CD4-positive, alpha-beta T cell treated with Interleukin-17A for 1 hour (primary cell): ENCODE results near the gene SEMA3A.
"Not testable (repeated sequence)": the region's sequence is repeated elsewhere in the genome, so short reads cannot be mapped to it uniquely, and the experiment has no call there.

ENCODE experiments used
- DNase-seq: peaks from one replicate; pipeline ENCODE4 v3.0.0-alpha.2; 2020

SEMA3A gene

DNA sequence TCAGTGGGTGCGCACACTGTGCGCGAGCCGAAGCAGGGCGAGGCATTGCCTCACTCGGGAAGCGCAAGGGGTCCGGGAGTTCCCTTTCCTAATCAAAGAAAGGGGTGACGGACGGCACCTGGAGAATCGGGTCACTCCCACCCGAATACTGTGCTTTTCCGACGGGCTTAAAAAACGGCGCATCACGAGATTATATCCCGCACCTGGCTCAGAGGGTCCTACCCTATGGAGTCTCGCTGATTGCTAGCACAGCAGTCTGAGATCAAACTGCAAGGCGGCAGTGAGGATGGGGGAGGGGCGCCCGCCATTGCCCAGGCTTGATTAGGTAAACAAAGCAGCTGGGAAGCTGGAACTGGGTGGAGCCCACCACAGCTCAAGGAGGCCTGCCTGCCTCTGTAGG, 44.2 kb downstream of the SEMA3A start:
- not testable (repeated sequence) for DNase-seq

DNA sequence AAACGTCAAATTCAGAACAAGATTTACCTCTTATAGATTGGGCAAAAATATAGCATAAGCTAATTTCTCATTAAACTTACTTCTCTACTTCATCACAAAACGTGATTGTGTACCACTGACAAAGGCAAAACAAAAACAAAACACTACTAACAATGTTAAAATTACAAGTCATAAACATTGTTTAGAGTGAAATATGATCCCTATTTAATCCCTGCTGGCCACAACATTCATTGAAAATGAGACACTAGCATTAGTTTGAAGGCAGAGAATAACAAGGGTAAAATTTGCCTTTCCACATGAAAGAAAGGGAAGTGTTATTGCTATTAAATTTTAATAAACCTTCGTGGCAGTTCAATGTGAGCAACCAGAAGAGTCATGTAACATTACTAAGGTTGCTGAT, 45.0 kb downstream of the SEMA3A start:
- DNase-seq = no peak

DNA sequence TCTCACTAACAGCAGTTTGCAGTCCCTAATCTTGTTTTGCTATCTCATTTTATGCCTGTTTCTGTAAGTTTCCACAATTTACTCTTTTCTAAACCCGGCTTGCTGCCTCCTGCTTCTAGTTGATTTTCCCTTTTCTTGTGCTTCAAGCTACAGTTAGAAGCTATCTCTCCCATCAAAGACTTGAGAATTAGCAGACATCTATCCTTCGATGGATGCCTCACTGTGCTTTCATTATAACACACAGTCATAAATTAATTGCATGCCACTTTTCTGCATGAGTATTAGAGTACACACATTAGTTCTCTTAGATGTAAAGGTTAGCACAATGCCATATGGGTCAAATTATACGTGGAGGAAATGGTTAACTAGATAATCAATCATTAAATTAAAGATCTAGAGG, 48.7 kb downstream of the SEMA3A start:
- no peak for DNase-seq

DNA sequence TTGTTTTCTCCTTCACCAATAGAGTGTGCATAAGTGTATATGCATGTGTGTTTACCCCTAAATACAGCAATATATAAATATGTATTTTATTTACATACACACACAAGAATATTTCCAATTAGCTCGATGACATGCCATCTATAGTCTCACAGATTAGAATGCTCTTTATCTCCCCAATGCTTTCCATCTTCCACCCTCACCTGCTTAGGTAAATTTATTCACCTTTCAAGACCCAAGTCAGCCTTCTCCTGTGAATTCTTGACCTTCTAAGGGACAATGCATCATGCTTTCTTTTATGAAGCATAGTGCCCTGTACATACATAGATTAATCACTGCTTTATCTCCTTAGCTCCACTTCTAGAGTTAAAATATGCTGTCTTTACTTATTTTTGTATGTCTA, 49.7 kb downstream of the SEMA3A start:
- no peak for DNase-seq

DNA sequence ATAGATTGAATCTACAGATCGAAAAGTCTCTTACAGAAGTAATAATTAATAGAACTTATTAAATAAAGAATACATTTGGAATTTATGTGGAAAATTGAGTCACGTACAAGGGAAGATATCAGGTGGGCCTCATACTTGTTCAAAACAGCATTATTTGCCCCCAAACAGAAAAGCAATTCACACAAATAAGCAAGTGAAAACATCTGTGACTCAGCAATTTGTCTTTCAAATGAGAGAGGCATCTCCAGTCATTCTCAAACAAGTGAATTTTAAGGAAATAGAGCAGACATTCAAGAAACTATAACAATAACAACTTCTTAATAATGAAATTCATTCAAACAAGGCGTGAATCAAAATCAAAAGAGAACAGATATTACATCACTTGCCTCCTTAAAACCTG, 50.1 kb downstream of the SEMA3A start:
- no peak for DNase-seq

DNA sequence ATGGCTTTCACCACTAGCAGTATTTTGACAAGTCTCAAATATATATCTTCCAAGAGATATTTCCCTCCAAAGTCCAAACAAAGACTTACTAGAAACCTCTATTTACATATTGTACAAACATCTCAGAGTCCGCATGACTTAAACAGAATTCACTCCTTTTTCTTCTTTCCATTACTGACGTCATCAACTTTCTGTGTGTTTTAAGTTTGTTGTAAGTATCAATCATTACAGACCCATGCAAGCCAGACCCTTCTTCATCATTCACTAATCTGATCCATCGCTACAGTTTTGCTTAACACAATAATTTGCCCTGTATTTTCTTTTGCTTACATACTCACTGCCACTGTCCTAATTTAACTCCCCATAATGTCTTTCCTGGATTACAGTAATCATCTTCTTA, 51.9 kb downstream of the SEMA3A start:
- no peak for DNase-seq

DNA sequence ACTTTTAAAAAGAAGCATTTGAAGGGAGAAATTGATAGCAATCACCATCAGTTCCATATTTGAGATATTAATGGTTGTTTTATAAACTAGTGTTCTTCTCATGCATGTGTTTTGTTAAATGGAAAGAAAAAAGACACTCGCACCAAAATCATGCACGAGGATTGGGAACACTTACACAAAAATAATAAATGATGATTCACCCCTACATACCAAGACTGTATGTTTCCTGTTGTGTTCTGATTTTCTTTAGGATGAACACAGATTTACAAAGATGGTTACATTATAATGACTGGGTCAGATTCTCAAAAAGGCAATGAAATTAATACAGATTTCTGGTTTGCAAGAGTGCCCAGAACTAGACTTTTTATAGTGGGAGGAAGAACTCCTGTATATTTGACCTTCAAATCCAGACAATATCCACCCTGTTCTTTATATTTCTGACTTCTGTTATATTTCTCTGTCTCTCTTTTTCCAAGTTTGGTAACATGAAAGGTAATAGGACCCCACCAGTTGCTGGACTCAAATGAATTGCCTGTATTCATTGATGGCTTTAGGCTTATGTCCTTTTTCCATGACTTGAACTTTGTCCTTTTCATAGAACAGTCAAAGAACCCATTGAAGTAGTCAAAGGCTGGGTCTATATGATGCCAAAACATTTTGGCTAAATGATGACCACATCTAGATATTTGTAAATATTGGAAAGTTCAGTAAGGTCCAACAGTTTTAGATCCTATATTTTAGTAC, 54.4 kb downstream of the SEMA3A start:
- DNase-seq = no peak

DNA sequence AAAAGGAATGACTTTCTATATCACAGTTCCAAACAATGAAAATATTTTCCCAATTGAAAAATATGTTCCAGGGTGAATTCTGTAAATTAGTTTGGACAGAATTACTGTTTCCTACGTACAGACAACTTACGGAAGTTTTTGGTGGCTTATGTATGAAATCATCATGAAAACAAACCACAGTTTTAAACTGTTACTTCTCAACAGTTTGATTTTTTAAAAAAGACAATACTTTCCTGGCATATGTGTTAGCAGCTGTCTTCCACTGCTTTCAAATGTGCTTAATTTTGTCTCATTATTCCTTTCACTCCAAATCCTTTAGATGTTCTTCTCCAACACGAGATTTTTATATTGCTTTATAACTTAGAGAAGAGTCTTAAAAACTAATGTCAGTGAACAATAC, 56.2 kb downstream of the SEMA3A start:
- DNase-seq = no peak

DNA sequence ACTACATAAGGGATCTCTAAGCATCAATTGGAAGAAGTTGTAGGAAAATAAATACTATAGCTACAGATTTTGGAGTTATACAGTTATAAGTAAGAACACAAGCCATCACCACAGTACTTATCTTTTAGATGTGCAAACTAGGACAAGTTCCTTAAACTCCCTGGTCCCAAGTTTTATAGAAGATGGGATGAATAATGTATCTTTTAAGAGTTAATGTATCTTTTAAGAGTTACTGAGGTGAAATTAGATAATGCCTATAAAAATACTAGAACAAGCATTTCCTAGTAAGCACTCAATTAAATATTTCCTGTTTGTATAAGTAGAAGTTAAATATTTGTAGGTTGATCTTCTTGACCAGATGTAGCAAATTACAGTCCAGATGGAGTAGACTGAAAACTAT, 56.8 kb downstream of the SEMA3A start:
- DNase-seq = no peak

DNA sequence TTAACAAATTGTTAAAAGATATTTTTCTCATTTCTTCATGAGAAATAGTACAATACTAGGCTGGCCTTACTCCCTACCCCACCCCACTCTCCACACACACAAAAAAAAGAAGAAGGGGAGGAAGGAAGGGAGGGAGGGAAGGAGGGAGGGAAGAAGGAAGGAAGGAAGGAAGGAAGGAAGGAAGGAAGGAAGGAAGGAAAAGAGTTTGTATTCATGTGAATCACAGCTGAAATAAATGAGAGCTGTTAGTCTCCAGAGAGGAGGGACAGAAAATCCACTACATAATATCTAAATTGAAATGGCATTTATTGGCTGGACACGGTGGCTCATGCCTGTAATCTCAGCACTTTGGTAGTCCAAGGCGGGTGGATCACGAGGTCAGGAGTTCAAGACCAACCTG, 57.8 kb downstream of the SEMA3A start:
- no peak for DNase-seq

DNA sequence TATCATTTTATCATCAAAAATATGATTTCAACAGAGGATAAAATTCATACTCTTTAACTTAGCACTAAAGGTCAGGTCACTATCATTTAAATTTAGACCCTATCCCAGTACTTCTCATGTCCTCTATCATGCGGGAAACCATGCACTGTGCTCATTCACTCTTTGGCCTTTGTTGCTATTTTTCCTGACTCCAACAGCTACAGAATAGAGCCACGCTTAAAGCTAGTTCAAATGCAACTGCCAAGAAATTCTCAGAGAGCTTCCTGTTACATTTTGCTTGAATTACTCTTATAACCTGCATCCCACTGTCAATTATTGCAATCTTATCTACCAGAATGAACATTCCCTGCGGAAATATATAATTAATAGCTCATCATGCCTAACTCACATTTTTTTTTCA, 58.3 kb downstream of the SEMA3A start:
- no peak for DNase-seq

DNA sequence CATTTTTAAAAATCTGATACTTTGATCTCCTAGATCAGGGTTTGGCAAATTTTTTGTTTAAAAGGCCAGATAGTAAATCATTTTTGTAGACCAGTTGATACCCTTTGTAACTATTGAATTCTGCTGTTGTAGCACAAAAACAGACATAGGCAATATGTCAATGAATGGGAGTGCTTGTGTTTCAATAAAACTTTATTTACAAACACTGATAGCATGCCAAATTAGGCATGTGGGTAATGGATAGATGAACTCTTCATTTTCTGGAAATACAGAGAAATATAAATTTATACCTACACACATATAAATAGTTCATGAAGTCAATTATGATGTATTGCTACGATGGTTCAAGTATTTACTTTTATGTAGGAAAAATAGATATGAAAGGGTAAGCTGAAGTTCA, 60.4 kb downstream of the SEMA3A start:
- DNase-seq = no peak

DNA sequence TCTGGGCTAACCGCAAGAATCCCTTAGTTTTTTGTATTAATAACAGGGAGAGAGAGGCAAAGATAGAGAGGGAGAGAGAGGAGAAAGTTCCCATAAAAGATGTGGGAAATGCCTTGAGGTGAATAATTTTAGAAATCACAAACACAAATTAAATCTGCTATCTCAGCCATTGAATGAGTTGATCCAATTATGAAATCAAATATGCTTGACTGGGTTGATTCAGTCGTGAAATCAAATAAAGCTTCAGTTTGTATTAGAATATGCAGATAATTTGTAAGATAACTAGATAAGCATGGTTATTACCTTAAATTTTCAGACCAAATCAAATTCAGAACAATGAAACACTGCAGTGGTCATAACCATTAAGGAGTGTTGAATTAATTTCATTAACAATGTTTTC, 68.9 kb downstream of the SEMA3A start:
- no peak for DNase-seq

DNA sequence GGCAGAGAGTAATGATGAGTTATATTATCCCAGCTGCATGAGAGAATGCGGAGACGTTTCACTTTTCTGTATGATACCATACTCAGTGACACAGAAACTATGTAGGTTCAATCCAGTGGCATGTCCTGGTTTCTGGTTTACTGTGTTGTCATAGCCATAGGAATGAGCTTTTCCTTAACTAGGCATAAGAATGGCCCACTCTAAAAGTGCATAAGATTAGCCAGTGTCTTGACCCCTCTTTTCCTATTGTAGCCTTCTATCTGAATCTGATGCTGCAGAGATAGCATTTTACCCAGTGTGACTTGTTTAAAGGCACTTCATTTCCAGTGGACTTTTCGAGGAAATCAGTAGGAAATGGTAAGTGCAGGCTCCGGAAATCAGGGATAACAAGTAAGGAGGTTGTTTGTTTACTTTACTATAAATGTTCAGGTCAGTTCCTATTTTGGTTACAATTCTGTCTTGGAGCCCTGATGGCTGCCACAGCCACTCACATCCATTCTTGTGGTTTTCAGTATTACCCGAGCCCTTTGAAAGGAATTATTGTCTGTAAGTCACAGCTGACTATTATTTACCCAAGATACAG, 70.5 kb downstream of the SEMA3A start:
- DNase-seq = no peak

DNA sequence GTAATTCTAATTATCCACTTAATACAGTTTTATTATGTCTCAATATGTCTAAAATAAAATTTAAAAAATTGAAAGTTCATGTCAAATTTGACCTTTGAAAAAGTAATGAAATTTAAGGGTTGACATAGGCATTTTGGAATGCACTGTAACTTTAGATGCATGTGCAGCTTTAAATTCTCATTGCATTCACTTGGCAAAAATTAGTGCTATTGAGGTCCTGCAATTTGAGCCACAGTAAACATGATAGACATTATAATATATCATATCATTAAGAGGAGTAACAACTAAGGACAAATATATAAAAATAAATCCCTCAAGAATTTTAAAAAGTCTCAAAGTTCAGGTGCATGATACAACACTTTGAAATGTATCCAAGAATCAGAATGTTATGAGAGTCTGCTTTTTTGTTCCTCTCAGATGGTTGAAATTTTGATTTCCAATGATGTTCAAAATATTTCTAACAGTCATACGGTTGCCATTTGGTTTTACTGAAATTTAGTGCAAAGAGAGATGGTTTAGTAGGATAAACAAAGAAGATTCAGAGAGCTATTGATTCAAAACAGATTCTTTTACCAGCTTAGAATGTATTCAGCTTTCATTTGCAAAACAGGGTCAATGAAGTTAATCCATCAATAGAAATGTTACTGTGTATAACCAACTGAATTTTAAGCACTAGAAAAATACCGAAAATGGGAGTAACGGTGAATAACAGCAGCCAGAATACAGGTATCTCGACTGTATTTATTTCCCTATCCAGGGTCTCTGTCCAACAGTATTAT, 71.8 kb downstream of the SEMA3A start:
- DNase-seq = no peak

DNA sequence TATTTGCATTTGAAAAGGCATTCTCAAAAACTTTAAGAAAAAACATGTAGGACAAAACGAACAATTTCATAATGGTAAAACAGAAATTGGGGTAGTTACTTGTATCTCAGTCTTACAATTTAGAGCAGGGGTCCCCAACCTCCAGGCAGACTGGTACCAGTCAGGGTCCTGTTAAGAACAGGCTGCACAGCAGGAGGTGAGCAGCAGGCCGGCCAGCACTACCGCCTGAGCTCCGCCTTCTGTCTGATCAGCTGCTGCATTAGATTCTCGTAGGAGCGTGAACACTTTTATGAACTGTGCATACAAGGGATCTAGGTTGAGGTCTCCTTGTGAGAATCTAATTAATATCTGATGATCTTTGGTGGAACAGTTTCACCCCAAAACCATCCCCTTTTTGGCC, 77.3 kb downstream of the SEMA3A start:
- DNase-seq = no peak

DNA sequence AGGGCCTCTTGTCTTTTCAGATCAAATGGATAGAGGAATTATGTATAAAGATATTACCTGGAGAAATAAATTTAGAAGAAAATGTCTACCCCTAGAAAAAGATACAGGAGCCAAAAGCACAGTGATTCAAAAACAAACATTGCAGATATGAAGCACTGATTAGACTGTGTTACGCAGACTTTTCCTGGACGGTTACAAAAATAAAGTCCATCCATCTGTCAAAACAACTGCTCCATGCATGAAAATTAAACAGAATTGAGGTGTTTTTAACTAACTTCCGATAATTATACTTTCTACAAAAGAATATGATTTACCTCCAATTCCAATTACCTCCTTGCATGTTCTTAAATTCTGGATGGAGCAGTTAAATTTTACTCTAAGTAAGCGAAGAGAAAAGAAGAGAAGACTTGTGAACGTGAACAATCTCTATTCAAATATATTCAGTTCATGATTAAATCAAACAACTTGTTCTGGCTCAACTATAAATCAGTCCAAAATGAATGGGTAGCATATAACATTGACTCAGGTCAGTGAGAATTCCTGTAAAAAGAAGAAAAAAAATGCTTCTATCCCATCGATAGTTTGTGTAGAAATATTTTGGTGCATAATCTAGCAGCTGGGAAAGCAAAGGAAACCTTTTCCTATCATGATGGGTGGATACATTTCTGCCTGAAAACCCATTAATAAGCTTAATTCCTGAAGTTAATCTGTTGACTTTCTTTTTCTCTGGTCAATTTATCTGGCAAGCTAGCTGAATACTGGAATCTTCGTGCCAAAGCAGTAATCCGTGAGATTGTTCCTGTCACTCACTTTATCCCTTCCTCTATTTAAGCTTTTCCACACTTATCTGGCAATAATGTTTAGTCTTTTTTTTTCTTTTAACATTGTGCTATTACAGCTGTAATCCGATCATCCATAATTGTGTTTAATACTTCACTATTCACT, 80.4 kb downstream of the SEMA3A start:
- DNase-seq = no peak

DNA sequence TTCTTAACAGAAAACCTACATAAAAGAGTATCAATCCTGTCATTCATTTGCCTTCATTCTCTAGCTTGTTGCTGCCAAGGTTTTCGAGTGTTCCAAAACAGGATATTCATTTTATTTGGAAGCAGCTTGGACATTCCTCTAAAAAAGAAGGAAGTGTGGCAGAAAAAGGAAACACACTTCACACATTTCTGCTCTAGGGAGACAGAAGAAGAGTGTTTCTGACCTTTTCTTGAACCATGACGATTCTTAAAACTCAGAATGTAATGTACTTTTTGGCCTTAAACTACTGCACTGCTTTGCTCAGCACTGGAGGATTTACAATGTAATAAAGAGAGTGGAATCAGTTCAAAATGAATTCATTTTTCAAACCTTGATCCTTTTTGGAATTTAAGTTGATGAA, 81.3 kb downstream of the SEMA3A start:
- no peak for DNase-seq

DNA sequence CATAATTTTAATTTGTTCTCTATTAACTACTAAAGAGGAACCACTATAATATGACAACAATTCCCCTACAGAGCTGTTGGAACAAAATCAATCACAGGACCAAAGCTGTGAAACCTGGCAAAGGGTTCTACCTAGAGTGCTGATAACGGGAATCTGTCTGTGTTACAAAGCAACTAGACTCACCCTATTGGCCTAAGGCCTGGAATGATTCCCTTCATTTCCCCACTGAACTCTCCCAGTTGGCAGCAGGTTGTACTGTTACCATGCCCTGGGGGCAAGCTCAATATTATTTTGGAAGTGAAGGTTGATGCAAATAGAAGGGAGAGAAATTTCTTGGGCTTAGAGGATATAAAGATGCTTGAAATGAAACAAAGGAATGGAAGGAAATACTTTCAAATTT, 81.8 kb downstream of the SEMA3A start:
- no peak for DNase-seq

DNA sequence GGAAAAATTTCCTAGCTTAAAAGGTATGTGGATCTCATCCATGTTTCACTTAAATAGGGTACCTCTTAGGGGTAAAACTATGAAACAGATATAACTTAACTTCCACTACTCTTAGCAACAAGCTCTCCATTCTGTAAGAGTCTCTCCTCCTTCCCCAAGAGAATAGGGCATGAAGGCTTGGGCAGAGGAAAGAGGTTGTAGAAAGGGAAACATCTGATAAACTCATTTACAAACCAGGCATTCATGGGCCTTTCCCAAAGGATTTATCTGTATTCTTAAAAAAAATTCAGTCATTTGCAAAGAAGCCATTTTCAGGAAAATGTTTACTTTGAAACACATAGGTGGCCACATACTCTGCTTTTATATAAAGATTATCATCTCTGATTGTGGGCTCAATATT, 82.7 kb downstream of the SEMA3A start:
- DNase-seq = no peak

DNA sequence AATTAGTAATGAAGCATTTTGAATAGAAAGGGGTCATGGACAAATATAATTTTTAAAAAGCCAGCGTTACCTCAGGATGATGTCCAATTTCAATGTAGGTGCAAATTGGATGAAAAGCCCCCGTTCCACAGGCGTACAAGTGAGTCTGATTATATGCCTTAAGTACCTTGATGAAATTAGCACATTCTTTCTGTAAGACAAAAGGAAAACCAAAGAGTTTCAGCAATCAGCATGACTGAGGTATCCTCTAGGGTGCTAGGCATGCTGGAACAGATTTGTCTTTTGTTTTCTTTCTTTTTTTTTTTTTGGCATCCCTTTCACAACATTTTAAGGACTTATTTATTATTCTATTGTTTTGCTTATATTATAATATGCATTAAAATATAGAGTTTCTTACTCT, 84.2 kb downstream of the SEMA3A start:
- DNase-seq = no peak

DNA sequence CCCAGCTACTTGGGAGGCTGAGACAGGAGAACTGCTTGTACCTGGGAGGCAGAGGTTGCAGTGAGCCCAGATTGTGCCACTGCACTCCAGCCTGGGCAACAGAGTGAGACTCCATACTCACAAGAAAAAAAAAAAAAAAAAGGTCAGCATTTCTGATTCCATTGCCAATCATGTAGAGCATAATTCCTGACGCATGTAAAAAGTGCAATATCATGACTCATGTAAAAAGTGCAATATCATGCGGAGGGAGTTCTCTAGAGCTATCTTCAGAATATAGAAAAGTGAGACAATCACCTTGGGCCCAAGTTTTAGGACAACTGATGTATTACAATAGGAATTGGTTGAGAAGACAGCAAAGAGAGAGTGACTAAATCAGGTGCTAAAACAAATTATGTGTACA, 85.8 kb downstream of the SEMA3A start:
- no peak for DNase-seq

DNA sequence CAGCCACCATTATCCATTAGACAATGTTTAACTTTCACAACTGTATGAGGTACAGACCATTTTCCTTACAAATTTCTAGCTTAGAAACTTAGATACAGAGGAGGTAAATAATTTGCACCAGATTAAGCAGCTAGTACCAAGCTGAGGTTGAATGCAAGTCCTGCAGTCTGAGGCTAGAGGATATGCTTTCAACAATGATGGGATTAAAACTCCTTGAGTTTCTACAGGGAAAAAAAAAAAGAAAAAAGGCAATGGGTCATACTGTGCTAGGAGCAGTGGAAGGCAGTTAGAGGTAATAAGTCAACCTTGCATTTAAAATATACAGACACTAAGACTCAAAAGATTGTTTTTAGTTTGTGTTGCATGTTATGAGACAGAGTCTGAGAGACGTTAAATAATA, 86.5 kb downstream of the SEMA3A start:
- no peak for DNase-seq
